ENCODE data around the gene ROS1. TPM values are rescaled to one million over a fixed set of nuclear protein-coding genes. Genes with fewer than 3 reads are reported as not detected.
"Not testable (repeated sequence)": the region's sequence is repeated elsewhere in the genome, so short reads cannot be mapped to it uniquely, and the experiment has no call there.

The ROS1 gene
- total RNA-seq (under 1 TPM in 3 of 5 donors, not detected in 2; 0.03 to 0.07 (median 0.06) TPM), total RNA-seq (0 to 0.09 (median 0) reads per million in 29 experiments)
- not detected for total RNA-seq (2013)

- CTCF ChIA-PET, result interaction anchor here in 1 of 2 donors (0.9 kb wide), 1 partner anchor 178 kb away, joined by 3 read pairs; no protein-coding TSS in a partner anchor
- no peak for ATAC-seq (replicated peaks in 1 of 4)
- Mint-ChIP-seq H3K36me3 (no peaks in the 10 kb centered on the region), H3K9me3 (no peaks in the 10 kb centered on the region), H3K27ac (no peak within 1 kb of the TSS), H3K27me3 (peaks cover 27 to 35% of the 10 kb centered on the region in 2 donors), H3K4me3 (no peak within 1 kb of the TSS), H3K4me1 (no peaks in the 10 kb centered on the region)
- no peaks in the 10 kb centered on the region for H3K9me3 ChIP-seq
- H3K36me3 ChIP-seq (ENCODE audit: control insufficient read depth in 2 of 2, extremely low read depth in 1 of 2, insufficient read depth in 1 of 2, low read length in 1 of 2), result no peaks in the 10 kb centered on the region
- H3K4me3 ChIP-seq (ENCODE audit: control insufficient read depth in 1 of 2, extremely low read depth in 1 of 2, low read length in 1 of 2), result no peak within 1 kb of the TSS
- no peak within 1 kb of the TSS for H3K27ac ChIP-seq (ENCODE audit: low read length)
- H3K4me1 ChIP-seq (ENCODE audit: control insufficient read depth in 1 of 2, extremely low read depth in 1 of 2, insufficient read depth in 2 of 2, low read length in 2 of 2), result no peaks in the 10 kb centered on the region
- DNase-seq, result no peak
- H3K27me3 ChIP-seq (replicated peaks in 1 of 2; ENCODE audit: control insufficient read depth in 2 of 2, extremely low read depth in 1 of 2, insufficient read depth in 2 of 2, low read length in 1 of 2), result peaks cover 0 to 3% of the 10 kb centered on the region in 2 experiments
- POLR2A ChIA-PET, result no interaction called here
- no CpG with 5 or more reads among the region's 6 CpGs for WGBS (ENCODE audit: insufficient coverage)
These were observed at the start of gene ROS1 for GRCh38 chr6:117425431-117426153. Gene ROS1 (minus strand): TSS chr6:117425942. CDS start chr6:117425656, 286 bp downstream.

GRCh38 chr6:117473401-117473800 is 47.7 kb upstream of the ROS1 start:
- POLR2A ChIA-PET, result no interaction called here
- H3K4me1 Mint-ChIP-seq, result peaks cover 0 to 6% (median 4%) of the 10 kb centered on the region in 3 donors
- H3K27me3 Mint-ChIP-seq, result peaks cover 20 to 40% of the 10 kb centered on the region in 2 donors

GRCh38 chr6:117472667-117473066 is 46.9 kb upstream of the ROS1 start:
- peaks cover 2 to 3% of the 10 kb centered on the region in 2 experiments for H3K27me3 ChIP-seq (replicated peaks in 1 of 2; ENCODE audit: control insufficient read depth in 2 of 2, extremely low read depth in 1 of 2, insufficient read depth in 2 of 2, low read length in 1 of 2)
- Mint-ChIP-seq H3K36me3 (no peaks in the 10 kb centered on the region), H3K27me3 (peaks cover 19 to 37% of the 10 kb centered on the region in 2 donors), H3K27ac (no peak overlapping the region), H3K4me1 (peaks cover 0 to 6% (median 4%) of the 10 kb centered on the region in 3 donors), H3K4me3 (no peak overlapping the region), H3K9me3 (no peaks in the 10 kb centered on the region)
- no peaks in the 10 kb centered on the region for H3K9me3 ChIP-seq
- no peak for ATAC-seq (replicated peaks in 1 of 4)
- no peaks in the 10 kb centered on the region for H3K36me3 ChIP-seq (ENCODE audit: control insufficient read depth in 2 of 2, extremely low read depth in 1 of 2, insufficient read depth in 1 of 2, low read length in 1 of 2)
- ChIA-PET POLR2A (no interaction called here), CTCF (no interaction called here)
- H3K27ac ChIP-seq (ENCODE audit: low read length), result no peak overlapping the region
- DNase-seq, result no peak
- H3K4me3 ChIP-seq (ENCODE audit: control insufficient read depth in 1 of 2, extremely low read depth in 1 of 2, low read length in 1 of 2), result no peak overlapping the region
- 81% methylated on average over 3 of the region's 3 CpGs for WGBS (ENCODE audit: insufficient coverage)
- H3K4me1 ChIP-seq (ENCODE audit: control insufficient read depth in 1 of 2, extremely low read depth in 1 of 2, insufficient read depth in 2 of 2, low read length in 2 of 2), result peaks cover 0 to 2% of the 10 kb centered on the region in 2 experiments

More at GRCh38 chr6:117473401-117473800, 47.7 kb upstream of the ROS1 start:
- H3K27ac Mint-ChIP-seq, result no peak overlapping the region
- no peak overlapping the region for H3K4me3 Mint-ChIP-seq
- no CpG with 5 or more reads among the region's 1 CpG for WGBS (ENCODE audit: insufficient coverage)
- Histone ChIP-seq H3K36me3 (ENCODE audit: control insufficient read depth in 2 of 2, extremely low read depth in 1 of 2, insufficient read depth in 1 of 2, low read length in 1 of 2) (no peaks in the 10 kb centered on the region), H3K4me1 (ENCODE audit: control insufficient read depth in 1 of 2, extremely low read depth in 1 of 2, insufficient read depth in 2 of 2, low read length in 2 of 2) (peaks cover 0 to 2% of the 10 kb centered on the region in 2 experiments), H3K9me3 (no peaks in the 10 kb centered on the region), H3K27ac (ENCODE audit: low read length) (no peak overlapping the region), H3K27me3 (replicated peaks in 1 of 2; ENCODE audit: control insufficient read depth in 2 of 2, extremely low read depth in 1 of 2, insufficient read depth in 2 of 2, low read length in 1 of 2) (peaks cover 0 to 2% of the 10 kb centered on the region in 2 experiments), H3K4me3 (ENCODE audit: control insufficient read depth in 1 of 2, extremely low read depth in 1 of 2, low read length in 1 of 2) (no peak overlapping the region)
- DNase-seq (no peak), ATAC-seq (replicated peaks in 1 of 4) (no peak)
- H3K9me3 Mint-ChIP-seq, result no peaks in the 10 kb centered on the region
- CTCF ChIA-PET, result no interaction called here
- no peaks in the 10 kb centered on the region for H3K36me3 Mint-ChIP-seq

GRCh38 chr6:117469791-117470190 is 44.0 kb upstream of the ROS1 start:
- Mint-ChIP-seq H3K4me3 (no peak overlapping the region), H3K27ac (no peak overlapping the region)
- POLR2A ChIA-PET, result no interaction called here

GRCh38 chr6:117469356-117469755 is 43.6 kb upstream of the ROS1 start:
- no peaks in the 10 kb centered on the region for H3K36me3 Mint-ChIP-seq
- Histone ChIP-seq H3K27me3 (replicated peaks in 1 of 2; ENCODE audit: control insufficient read depth in 2 of 2, extremely low read depth in 1 of 2, insufficient read depth in 2 of 2, low read length in 1 of 2) (peaks cover 2 to 11% of the 10 kb centered on the region in 2 experiments), H3K27ac (ENCODE audit: low read length) (no peak overlapping the region), H3K36me3 (ENCODE audit: control insufficient read depth in 2 of 2, extremely low read depth in 1 of 2, insufficient read depth in 1 of 2, low read length in 1 of 2) (no peaks in the 10 kb centered on the region), H3K4me1 (ENCODE audit: control insufficient read depth in 1 of 2, extremely low read depth in 1 of 2, insufficient read depth in 2 of 2, low read length in 2 of 2) (peaks cover 0 to 2% of the 10 kb centered on the region in 2 experiments), H3K4me3 (ENCODE audit: control insufficient read depth in 1 of 2, extremely low read depth in 1 of 2, low read length in 1 of 2) (no peak overlapping the region), H3K9me3 (no peaks in the 10 kb centered on the region)
- ChIA-PET POLR2A (no interaction called here), CTCF (no interaction called here)
- peaks cover 0 to 11% (median 4%) of the 10 kb centered on the region in 3 donors for H3K4me1 Mint-ChIP-seq
- WGBS (ENCODE audit: insufficient coverage), result 0% methylated on average over 1 of the region's 4 CpGs
- no peaks in the 10 kb centered on the region for H3K9me3 Mint-ChIP-seq
- H3K27me3 Mint-ChIP-seq, result peaks cover 17 to 38% of the 10 kb centered on the region in 2 donors
- H3K27ac Mint-ChIP-seq, result no peak overlapping the region
- ATAC-seq (replicated peaks in 1 of 4), result no peak
- no peak for DNase-seq
- H3K4me3 Mint-ChIP-seq, result no peak overlapping the region

More at GRCh38 chr6:117469791-117470190, 44.0 kb upstream of the ROS1 start:
- DNase-seq (no peak), ATAC-seq (replicated peaks in 1 of 4) (no peak)
- H3K36me3 ChIP-seq (ENCODE audit: control insufficient read depth in 2 of 2, extremely low read depth in 1 of 2, insufficient read depth in 1 of 2, low read length in 1 of 2), result no peaks in the 10 kb centered on the region
- peaks cover 0 to 2% of the 10 kb centered on the region in 2 experiments for H3K4me1 ChIP-seq (ENCODE audit: control insufficient read depth in 1 of 2, extremely low read depth in 1 of 2, insufficient read depth in 2 of 2, low read length in 2 of 2)
- Mint-ChIP-seq H3K36me3 (no peaks in the 10 kb centered on the region), H3K4me1 (peaks cover 0 to 9% (median 4%) of the 10 kb centered on the region in 3 donors), H3K27me3 (peaks cover 17 to 38% of the 10 kb centered on the region in 2 donors), H3K9me3 (no peaks in the 10 kb centered on the region)
- peaks cover 2 to 11% of the 10 kb centered on the region in 2 experiments for H3K27me3 ChIP-seq (replicated peaks in 1 of 2; ENCODE audit: control insufficient read depth in 2 of 2, extremely low read depth in 1 of 2, insufficient read depth in 2 of 2, low read length in 1 of 2)
- no peak overlapping the region for H3K4me3 ChIP-seq (ENCODE audit: control insufficient read depth in 1 of 2, extremely low read depth in 1 of 2, low read length in 1 of 2)
- CTCF ChIA-PET, result no interaction called here
- WGBS (ENCODE audit: insufficient coverage), result 100% methylated on average over 1 of the region's 3 CpGs
- no peaks in the 10 kb centered on the region for H3K9me3 ChIP-seq
- H3K27ac ChIP-seq (ENCODE audit: low read length), result no peak overlapping the region

GRCh38 chr6:117468527-117468926 is 42.8 kb upstream of the ROS1 start:
- H3K4me3 Mint-ChIP-seq; H3K27ac Mint-ChIP-seq; H3K9me3 ChIP-seq; CTCF ChIA-PET; H3K4me1 ChIP-seq (ENCODE audit: control insufficient read depth in 1 of 2, extremely low read depth in 1 of 2, insufficient read depth in 2 of 2, low read length in 2 of 2); H3K36me3 Mint-ChIP-seq; H3K4me3 ChIP-seq (ENCODE audit: control insufficient read depth in 1 of 2, extremely low read depth in 1 of 2, low read length in 1 of 2); ATAC-seq (replicated peaks in 1 of 4); DNase-seq; H3K36me3 ChIP-seq (ENCODE audit: control insufficient read depth in 2 of 2, extremely low read depth in 1 of 2, insufficient read depth in 1 of 2, low read length in 1 of 2); H3K27ac ChIP-seq (ENCODE audit: low read length); H3K9me3 Mint-ChIP-seq; POLR2A ChIA-PET: not testable (repeated sequence)
- peaks cover 10 to 31% of the 10 kb centered on the region in 2 donors for H3K27me3 Mint-ChIP-seq
- H3K27me3 ChIP-seq (replicated peaks in 1 of 2; ENCODE audit: control insufficient read depth in 2 of 2, extremely low read depth in 1 of 2, insufficient read depth in 2 of 2, low read length in 1 of 2), result peaks cover 2 to 11% of the 10 kb centered on the region in 2 experiments
- H3K4me1 Mint-ChIP-seq, result peaks cover 0 to 18% (median 8%) of the 10 kb centered on the region in 3 donors
- WGBS (ENCODE audit: insufficient coverage), result no CpG with 5 or more reads among the region's 4 CpGs

Data from T-cell (primary cell).